ENCODE measurements around the gene ADGRL3. TPM values are rescaled to one million over a fixed set of nuclear protein-coding genes. Genes with fewer than 3 reads are reported as not detected.
"Not testable (repeated sequence)": the region's sequence is repeated elsewhere in the genome, so short reads cannot be mapped to it uniquely, and the experiment has no call there.

ADGRL3 gene
- total RNA-seq, 2 donors from 2014 or later: not detected

DNA sequence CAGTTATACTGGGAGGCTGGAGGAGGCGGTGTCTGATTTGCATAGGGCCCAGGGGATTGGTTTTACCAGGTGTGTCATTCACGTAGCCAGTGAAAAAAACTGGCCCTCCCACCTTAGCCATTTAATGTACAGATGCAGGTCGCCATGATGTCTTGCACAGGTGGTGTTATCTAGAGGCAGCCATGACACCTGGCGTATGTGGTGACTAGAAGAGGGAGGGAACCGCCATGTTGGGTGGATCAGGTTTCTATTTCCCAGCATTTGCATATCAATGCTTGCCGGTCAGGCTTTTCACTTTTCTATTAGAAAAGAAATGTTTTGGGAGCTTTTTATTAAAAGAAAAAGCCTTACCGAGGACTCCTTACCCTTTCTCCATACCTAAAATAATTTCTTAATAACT is 523.4 kb downstream of the ADGRL3 start:
- DNase-seq (no peak), ATAC-seq (replicated peaks in 1 of 2) (no peak)
- Mint-ChIP-seq H3K27ac (no peak overlapping the region), H3K4me3 (no peak overlapping the region), H3K36me3 (ENCODE audit: insufficient read depth in 2 of 2) (no peaks in the 10 kb centered on the region), H3K4me1 (ENCODE audit: low read depth) (no peaks in the 10 kb centered on the region), H3K9me3 (peaks cover 1 to 3% of the 10 kb centered on the region in 2 donors), H3K27me3 (ENCODE audit: low read depth) (no peaks in the 10 kb centered on the region)

DNA sequence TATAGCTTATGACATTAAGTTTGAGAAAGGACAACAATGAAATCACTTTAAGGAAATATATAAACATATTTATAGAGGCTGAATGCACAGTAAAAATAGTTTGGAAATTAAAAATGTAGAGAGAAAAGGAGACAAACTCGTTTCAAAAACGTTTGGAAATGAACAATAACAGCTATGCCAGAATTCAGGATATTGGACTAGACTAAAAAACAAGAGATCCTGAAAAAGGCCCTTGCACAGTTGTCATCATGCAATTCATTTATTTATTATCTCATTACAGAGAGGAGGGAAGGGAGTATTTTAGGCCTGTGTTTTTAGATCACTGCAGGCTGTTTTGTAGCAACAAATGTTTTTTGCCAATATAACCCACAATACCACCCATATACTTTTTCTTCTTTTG is 527.2 kb downstream of the ADGRL3 start:
- no peaks in the 10 kb centered on the region for H3K4me1 Mint-ChIP-seq (ENCODE audit: low read depth)
- no peaks in the 10 kb centered on the region for H3K27me3 Mint-ChIP-seq (ENCODE audit: low read depth)
- no peak overlapping the region for H3K27ac Mint-ChIP-seq
- ATAC-seq (replicated peaks in 1 of 2) (no peak), DNase-seq (no peak)
- no peak overlapping the region for H3K4me3 Mint-ChIP-seq
- H3K36me3 Mint-ChIP-seq (ENCODE audit: insufficient read depth in 2 of 2): no peaks in the 10 kb centered on the region
- H3K9me3 Mint-ChIP-seq: peaks cover 0 to 1% of the 10 kb centered on the region in 2 donors

DNA sequence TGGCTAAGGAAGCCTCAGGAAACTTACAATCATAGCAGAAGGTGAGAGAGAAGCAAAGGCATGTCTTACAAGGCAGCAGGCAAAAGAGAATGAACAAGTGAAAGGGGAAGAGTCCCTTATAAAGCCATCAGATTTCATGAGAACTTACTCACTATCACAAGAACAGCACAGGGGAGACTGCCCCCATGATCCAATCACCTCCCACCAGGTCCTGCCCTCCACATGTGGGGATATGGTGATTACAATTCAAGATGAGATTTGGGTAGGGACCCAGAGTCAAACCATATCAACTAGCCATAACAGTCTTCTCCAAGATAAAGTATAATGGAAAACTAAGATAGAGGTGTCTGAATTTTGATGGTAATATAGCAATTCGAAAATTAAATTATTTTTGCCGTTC is 534.3 kb downstream of the ADGRL3 start:
- Mint-ChIP-seq H3K4me1 (ENCODE audit: low read depth) (no peaks in the 10 kb centered on the region), H3K27me3 (ENCODE audit: low read depth) (no peaks in the 10 kb centered on the region), H3K9me3 (peaks cover 1 to 2% of the 10 kb centered on the region in 2 donors), H3K36me3 (ENCODE audit: insufficient read depth in 2 of 2) (no peaks in the 10 kb centered on the region), H3K4me3 (no peak overlapping the region), H3K27ac (no peak overlapping the region)
- DNase-seq (no peak), ATAC-seq (replicated peaks in 1 of 2) (no peak)

DNA sequence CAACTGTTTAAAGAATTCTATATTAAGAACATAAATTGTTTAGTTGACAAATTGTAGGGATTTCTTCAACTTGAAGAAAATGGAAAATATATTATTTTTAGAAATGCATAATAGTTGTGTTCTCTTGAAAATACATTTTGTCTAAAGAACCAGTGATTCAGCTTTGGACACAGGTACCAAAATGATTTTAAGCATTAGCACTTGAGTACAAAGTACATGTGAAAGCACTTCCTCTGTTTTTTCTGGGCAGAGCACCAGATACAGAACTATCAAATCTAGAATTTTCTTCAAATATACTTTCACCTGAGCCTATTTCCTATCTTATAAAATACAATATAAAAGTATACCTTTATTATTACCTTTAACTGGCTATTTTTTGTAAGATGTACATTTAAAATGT is 539.8 kb downstream of the ADGRL3 start:
- ATAC-seq (replicated peaks in 1 of 2) (no peak), DNase-seq (no peak)
- no peaks in the 10 kb centered on the region for H3K4me1 Mint-ChIP-seq (ENCODE audit: low read depth)
- no peaks in the 10 kb centered on the region for H3K27me3 Mint-ChIP-seq (ENCODE audit: low read depth)
- no peak overlapping the region for H3K4me3 Mint-ChIP-seq
- no peaks in the 10 kb centered on the region for H3K36me3 Mint-ChIP-seq (ENCODE audit: insufficient read depth in 2 of 2)
- H3K9me3 Mint-ChIP-seq: peaks cover 1 to 2% of the 10 kb centered on the region in 2 donors
- no peak overlapping the region for H3K27ac Mint-ChIP-seq

DNA sequence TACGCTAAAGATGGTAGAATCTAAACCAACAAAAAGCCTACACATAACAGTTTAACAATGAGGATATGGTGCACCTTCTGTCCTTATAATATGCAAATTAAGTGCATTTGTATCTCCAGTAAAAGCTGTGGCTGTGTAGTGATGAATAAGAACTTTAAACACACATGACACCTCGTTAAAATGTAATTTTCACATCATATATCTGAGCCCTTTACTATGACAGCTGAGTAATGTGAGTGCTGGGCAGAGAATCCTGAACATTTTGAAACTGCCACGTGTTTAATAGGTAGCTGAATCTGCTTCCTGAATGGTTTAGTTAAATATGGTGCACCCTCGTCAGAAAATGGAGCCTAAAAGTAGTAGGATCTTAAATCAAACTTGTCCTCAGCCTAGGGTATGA is 540.8 kb downstream of the ADGRL3 start:
- Mint-ChIP-seq H3K4me3 (no peak overlapping the region), H3K9me3 (peaks cover 3% of the 10 kb centered on the region in 2 donors), H3K27ac (no peak overlapping the region), H3K36me3 (ENCODE audit: insufficient read depth in 2 of 2) (no peaks in the 10 kb centered on the region), H3K4me1 (ENCODE audit: low read depth) (no peaks in the 10 kb centered on the region), H3K27me3 (ENCODE audit: low read depth) (no peaks in the 10 kb centered on the region)
- ATAC-seq (replicated peaks in 1 of 2) (no peak), DNase-seq (no peak)

DNA sequence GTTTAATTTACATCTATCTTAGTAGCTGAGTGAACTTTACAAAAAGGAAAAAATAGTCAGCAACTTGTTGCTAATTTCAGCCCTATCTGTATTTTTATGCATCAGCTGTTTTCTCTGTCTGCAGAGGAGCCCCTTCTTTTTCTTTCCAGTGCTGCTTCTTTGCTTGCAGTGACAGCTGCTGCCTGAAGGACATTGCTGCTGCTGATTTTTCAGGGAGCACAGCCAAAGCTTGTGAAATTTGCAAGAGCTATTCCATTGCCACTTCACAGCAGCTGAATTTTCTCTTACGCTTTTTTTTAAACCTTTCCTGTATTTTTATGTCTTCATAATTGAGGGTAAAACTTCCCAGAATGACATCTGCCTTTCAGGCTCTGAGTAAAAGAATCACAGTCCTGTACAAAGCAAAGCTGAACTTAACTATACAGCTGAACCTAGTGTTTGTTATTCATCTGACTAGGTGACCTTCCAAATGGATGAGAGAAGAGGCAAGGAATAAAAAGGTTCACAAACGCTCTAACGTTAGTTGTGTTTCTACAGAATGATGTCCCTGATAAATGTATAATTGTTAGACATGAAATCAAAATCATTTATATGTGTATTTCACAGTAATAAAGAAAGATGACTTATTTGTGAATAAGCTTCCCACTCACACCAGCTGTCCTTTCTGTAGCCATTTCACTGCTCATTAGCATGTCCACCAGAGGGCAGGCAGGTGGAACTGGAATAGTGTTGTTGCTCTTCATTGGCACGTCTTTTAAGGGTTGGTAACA is 541.4 kb downstream of the ADGRL3 start:
- Mint-ChIP-seq H3K27ac (no peak overlapping the region), H3K9me3 (peaks cover 3% of the 10 kb centered on the region in 2 donors), H3K36me3 (ENCODE audit: insufficient read depth in 2 of 2) (no peaks in the 10 kb centered on the region), H3K4me1 (ENCODE audit: low read depth) (no peaks in the 10 kb centered on the region), H3K4me3 (no peak overlapping the region), H3K27me3 (ENCODE audit: low read depth) (no peaks in the 10 kb centered on the region)
- DNase-seq (no peak), ATAC-seq (replicated peaks in 1 of 2) (no peak)

DNA sequence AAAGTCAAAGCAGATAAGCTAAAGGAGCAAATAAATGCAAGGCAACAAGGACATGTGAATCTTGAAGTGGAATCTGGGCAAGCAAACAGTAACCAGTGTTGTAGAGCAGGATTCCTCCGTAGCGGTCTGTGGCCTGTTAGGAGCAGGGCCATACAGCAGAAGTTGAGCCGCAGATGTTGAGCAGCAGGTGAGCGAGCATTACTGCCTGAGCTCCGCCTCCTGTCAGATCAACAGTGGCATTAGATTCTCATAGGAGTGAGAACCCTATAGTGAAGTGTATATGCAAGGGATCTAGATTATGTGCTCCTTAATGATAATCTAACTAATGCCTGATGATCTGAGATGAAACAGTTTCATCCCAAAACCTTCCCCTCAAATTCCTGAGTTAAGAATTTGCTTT is 550.7 kb downstream of the ADGRL3 start:
- H3K27ac Mint-ChIP-seq: no peak overlapping the region
- no peaks in the 10 kb centered on the region for H3K4me1 Mint-ChIP-seq (ENCODE audit: low read depth)
- ATAC-seq (replicated peaks in 1 of 2): no peak

DNA sequence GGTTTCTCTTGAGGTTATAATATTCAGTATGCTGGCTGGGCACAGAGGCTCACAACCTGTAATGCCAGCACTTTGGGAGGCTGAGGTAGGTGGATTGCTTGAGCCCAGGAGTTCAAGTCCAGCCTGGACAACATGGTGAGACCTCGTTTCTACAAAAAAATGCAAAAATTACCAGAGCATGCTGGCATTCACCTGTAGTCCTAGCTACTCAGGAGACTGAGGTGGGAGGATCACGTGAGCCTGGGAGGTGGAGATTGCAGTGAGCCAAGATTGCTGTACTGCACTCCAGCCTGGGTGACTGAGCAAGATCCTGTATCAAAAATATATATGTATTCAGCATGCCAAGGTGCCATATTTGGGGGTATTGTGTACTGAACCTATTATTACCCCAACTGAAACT is 552.5 kb downstream of the ADGRL3 start:
- Mint-ChIP-seq H3K36me3 (ENCODE audit: insufficient read depth in 2 of 2) (peaks cover 0 to 2% of the 10 kb centered on the region in 2 donors), H3K4me3 (no peak overlapping the region), H3K9me3 (peaks cover 0 to 2% of the 10 kb centered on the region in 2 donors), H3K4me1 (ENCODE audit: low read depth) (no peaks in the 10 kb centered on the region), H3K27ac (no peak overlapping the region), H3K27me3 (ENCODE audit: low read depth) (no peaks in the 10 kb centered on the region)
- DNase-seq: no peak
- no peak for ATAC-seq (replicated peaks in 1 of 2)

More for the DNA sequence above, 550.7 kb downstream of the ADGRL3 start:
- no peak for DNase-seq
- Mint-ChIP-seq H3K9me3 (peaks cover 0 to 2% of the 10 kb centered on the region in 2 donors), H3K4me3 (no peak overlapping the region), H3K36me3 (ENCODE audit: insufficient read depth in 2 of 2) (peaks cover 0 to 2% of the 10 kb centered on the region in 2 donors), H3K27me3 (ENCODE audit: low read depth) (no peaks in the 10 kb centered on the region)

DNA sequence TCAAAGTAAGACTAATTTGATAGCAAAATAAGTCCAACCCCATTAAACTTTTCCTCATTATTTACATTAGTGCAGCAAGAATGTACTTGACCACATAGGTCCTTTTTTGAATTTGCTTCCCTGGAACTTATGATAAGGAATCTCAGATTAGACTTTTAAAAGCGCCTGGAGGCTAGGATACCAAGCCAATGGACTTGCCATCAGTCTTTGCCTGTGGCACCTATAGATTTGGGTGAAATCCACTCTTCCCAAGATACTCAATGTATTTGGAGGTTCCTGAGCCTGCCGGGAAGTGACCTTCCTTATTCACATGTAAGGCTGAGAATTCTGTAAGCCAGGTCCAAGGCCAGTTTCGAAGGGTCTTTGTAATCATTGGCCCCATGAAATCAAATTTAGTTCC is 553.6 kb downstream of the ADGRL3 start:
- H3K4me1 Mint-ChIP-seq (ENCODE audit: low read depth): no peaks in the 10 kb centered on the region
- DNase-seq (no peak), ATAC-seq (replicated peaks in 1 of 2) (no peak)
- peaks cover 0 to 3% of the 10 kb centered on the region in 2 donors for H3K36me3 Mint-ChIP-seq (ENCODE audit: insufficient read depth in 2 of 2)
- peaks cover 0 to 7% of the 10 kb centered on the region in 2 donors for H3K9me3 Mint-ChIP-seq
- no peak overlapping the region for H3K27ac Mint-ChIP-seq
- H3K4me3 Mint-ChIP-seq: no peak overlapping the region
- H3K27me3 Mint-ChIP-seq (ENCODE audit: low read depth): no peaks in the 10 kb centered on the region

DNA sequence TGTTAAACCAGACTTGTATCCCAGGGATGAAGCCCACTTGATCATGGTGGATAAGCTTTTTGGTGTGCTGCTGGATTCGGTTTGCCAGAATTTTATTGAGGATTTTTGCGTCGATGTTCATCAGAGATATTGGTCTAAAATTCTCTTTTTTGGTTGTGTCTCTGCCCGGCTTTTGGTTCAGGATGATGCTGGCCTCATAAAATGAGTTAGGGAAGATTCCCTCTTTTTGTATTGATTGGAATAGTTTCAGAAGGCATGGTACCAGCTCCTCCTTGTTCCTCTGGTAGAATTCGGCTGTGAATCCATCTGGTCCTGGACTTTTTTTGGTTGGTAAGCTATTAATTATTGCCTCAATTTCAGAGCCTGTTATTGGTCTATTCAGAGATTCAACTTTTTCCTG is 556.8 kb downstream of the ADGRL3 start:
- not testable (repeated sequence) for H3K27ac Mint-ChIP-seq; H3K27me3 Mint-ChIP-seq (ENCODE audit: low read depth); ATAC-seq (replicated peaks in 1 of 2); H3K4me3 Mint-ChIP-seq; H3K9me3 Mint-ChIP-seq; H3K4me1 Mint-ChIP-seq (ENCODE audit: low read depth); H3K36me3 Mint-ChIP-seq (ENCODE audit: insufficient read depth in 2 of 2); DNase-seq

DNA sequence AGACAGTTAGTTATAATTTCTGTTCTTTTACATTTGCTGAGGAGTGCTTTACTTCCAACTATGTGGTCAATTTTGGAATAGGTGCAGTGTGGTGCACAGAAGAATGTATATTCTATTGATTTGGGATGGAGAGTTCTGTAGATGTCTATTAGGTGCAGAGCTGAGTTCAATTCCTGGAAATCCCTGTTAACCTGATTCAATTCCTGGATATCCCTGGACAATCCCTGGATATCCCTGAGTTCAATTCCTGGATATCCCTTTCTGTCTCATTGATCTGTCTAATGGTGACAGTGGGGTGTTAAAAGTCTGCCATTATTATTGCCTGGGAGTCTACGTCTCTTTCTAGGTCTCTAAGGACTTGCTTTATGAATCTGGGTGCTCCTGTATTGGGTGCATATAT is 557.9 kb downstream of the ADGRL3 start:
- not testable (repeated sequence) for H3K27ac Mint-ChIP-seq; DNase-seq; H3K36me3 Mint-ChIP-seq (ENCODE audit: insufficient read depth in 2 of 2); H3K27me3 Mint-ChIP-seq (ENCODE audit: low read depth); H3K4me3 Mint-ChIP-seq; H3K4me1 Mint-ChIP-seq (ENCODE audit: low read depth); ATAC-seq (replicated peaks in 1 of 2); H3K9me3 Mint-ChIP-seq

DNA sequence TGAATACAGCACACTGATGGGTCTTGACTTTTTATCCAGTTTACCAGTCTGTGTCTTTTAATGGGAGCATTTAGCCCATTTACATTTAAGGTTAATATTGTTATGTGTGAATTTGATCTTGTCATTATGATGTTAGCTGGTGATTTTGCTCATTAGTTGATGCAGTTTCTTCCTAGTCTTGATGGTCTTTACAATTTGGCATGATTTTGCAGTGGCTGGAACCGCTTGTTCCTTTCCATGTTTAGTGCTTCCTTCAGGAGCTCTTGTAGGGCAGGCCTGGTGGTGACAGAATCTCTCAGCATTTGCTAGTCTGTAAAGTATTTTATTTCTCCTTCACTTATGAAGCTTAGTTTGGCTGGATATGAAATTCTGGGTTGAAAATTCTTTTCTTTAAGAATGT is 558.5 kb downstream of the ADGRL3 start:
- H3K4me3 Mint-ChIP-seq; H3K27me3 Mint-ChIP-seq (ENCODE audit: low read depth); DNase-seq; H3K9me3 Mint-ChIP-seq; H3K27ac Mint-ChIP-seq; H3K36me3 Mint-ChIP-seq (ENCODE audit: insufficient read depth in 2 of 2); ATAC-seq (replicated peaks in 1 of 2); H3K4me1 Mint-ChIP-seq (ENCODE audit: low read depth): not testable (repeated sequence)

DNA sequence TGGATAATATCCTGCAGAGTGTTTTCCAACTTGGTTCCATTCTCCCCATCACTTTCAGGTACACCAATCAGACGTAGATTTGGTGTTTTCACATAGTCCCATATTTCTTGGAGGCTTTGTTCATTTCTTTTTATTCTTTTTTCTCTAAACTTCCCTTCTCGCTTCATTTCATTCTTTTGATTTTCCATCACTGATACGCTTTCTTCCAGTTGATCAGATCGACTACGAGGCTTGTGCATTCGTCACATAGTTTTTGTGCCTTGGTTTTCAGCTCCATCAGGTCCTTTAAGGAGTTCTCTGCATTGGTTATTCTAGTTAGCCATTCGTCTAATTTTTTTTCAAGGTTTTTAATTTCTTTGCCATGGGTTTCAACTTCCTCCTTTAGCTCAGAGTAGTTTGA is 559.1 kb downstream of the ADGRL3 start:
- DNase-seq; H3K9me3 Mint-ChIP-seq; H3K27me3 Mint-ChIP-seq (ENCODE audit: low read depth); H3K36me3 Mint-ChIP-seq (ENCODE audit: insufficient read depth in 2 of 2); H3K4me3 Mint-ChIP-seq; H3K27ac Mint-ChIP-seq; H3K4me1 Mint-ChIP-seq (ENCODE audit: low read depth); ATAC-seq (replicated peaks in 1 of 2): not testable (repeated sequence)

DNA sequence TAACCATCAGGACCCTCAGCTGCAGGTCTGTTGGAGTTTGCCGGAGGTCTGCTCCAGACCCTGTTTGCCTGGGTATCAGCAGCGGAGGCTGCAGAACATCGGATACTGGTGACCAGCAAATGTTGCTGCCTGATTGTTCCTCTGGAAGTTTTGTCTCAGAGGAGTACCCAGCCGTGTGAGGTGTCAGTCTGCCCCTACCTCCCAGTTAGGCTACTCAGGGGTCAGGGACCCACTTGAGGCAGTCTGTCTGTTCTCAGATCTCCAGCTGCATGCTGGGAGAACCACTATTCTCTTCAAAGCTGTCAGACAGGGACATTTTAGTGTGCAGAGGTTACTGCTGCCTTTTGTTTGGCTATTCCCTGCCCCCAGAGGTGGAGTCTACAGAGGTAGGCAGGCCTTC is 559.8 kb downstream of the ADGRL3 start:
- not testable (repeated sequence) for H3K4me3 Mint-ChIP-seq; ATAC-seq (replicated peaks in 1 of 2); H3K4me1 Mint-ChIP-seq (ENCODE audit: low read depth); DNase-seq; H3K27ac Mint-ChIP-seq; H3K27me3 Mint-ChIP-seq (ENCODE audit: low read depth); H3K9me3 Mint-ChIP-seq; H3K36me3 Mint-ChIP-seq (ENCODE audit: insufficient read depth in 2 of 2)
